A549 treated with Mapracorat at 1 μM for 4 hours (cell line): ENCODE results near the gene PADI2. TPM values are rescaled to one million over a fixed set of nuclear protein-coding genes. Genes with fewer than 3 reads are reported as not detected.

ENCODE experiments used
- total RNA-seq: library from RNA; stranded (reverse); fragments of 200-300 nt; extraction: Qiagen RNA extraction; gene quantifications from 5 replicates; pipeline ENCODE4 v1.2.3, GENCODE V29; 2022

The PADI2 gene
- 0.86 to 1.1 TPM (median 1.0 TPM) in 5 replicates for total RNA-seq

DNA sequence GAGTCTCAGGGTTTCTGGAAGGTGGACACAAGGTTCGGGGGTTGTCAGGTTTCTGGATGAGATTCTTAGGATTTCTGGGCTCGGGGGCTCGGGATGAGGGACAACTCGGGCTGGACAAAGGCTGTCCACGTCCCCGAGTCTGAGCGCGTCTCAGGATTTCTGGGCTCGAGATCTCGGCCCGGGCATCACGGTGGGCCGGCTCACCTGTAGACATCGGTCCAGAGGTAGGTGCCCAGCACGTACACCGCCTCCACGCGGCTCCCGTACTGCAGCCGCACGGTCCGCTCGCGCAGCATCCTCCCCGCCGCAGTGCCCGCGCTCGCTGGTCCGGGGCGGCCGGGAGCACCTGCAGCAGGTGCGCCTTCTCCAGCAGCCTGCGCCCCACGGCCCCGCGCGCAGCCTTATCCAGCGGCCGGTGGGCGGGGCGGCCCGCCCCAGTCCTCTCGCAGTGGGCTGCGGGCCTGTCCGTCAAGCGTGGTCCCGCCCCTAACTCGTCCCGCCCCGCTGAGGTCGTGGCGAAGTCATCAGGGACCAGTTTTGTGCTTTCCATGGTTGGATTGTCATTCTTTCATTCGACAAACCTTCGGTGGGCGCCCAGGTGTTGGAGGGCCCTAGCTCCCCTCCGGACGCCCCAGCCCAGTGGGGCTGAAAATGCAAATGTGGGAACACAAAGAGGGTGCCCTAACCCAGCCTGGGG is at the start of gene PADI2:
TSS of gene PADI2 (minus strand) at position 376 of the 697 bp plus-strand sequence. CDS start at position 296, 80 bp downstream.

DNA sequence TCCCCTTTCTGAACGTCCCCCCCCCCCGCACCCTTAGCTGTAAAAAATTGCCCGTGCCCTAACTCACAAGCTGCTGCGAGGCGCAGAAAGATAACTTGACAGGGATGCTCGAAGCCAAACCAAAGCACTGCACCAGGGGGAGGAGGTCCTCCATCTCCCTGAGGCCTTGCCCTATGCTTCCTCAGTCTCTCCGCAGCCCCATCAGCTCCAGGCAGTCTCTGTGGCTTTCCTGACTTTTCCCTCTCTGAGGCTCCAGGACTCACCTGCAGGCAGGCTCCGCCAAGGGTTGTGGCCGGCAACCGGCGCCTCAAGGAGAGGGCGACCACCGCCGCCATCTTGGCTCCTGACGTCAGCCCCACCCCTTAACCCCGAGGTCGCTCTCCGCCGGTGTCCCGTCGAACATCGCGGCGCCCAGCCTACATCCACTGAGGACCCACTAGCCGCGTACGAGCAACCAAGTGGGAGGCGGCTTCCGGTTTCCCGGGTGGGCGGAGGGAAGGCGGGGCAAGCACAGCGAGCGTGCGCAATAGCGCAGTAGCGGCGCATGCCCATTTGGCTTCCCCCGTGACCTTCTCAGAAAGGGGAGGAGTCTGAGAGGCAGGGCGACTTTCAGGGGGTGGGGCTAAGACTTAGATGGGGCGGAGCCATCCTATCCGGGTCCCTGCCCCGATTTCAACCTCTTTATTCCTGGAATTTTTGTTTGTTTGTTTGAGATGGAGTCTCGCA is 65.4 kb downstream of the PADI2 start, which contains the start of gene SDHB:
TSS of gene SDHB (minus strand) at position 348 of the 726 bp plus-strand sequence. CDS start at position 335, 13 bp downstream.

Other genes with a start within 250 kb of the PADI2 start
- not detected in 5 replicates for gene RNU1-2, start 223.5 kb downstream of the PADI2 start, total RNA-seq
- 5.9 to 10.1 TPM (median 8.2 TPM) in 5 replicates for gene CROCC, start 197.5 kb downstream of the PADI2 start, total RNA-seq
- gene MFAP2, start 138.8 kb downstream of the PADI2 start, total RNA-seq, result 0.34 to 1.00 TPM (median 0.88 TPM) in 5 replicates
- 22.7 to 31.8 TPM (median 27.1 TPM) in 5 replicates for gene ATP13A2, start 107.5 kb downstream of the PADI2 start, total RNA-seq
- 102 to 109 TPM (median 106 TPM) in 5 replicates for gene SDHB, start 65.4 kb downstream of the PADI2 start, total RNA-seq
- 1.3 to 2.0 TPM (median 1.5 TPM) in 5 replicates for gene PADI1, start 85.7 kb upstream of the PADI2 start, total RNA-seq
- gene PADI3, start 129.6 kb upstream of the PADI2 start, total RNA-seq, result 0.85 to 1.4 TPM (median 1.1 TPM) in 5 replicates
- not detected in 5 replicates for gene PADI4, start 188.7 kb upstream of the PADI2 start, total RNA-seq